Colonic mucosa (tissue), 4 donors: ENCODE results near the gene ESYT1. TPM values are rescaled to one million over a fixed set of nuclear protein-coding genes. Genes with fewer than 3 reads are reported as not detected.

Source experiments
- DNase-seq: peaks from one replicate; pipeline ENCODE4 v3.0.0-alpha.2; 2020
- H3K27ac ChIP-seq: fragments of 200-600 bp; one replicate; pipeline ENCODE4 v1.8.0; 2021
- H3K27me3 ChIP-seq: fragments of 200-600 bp; one replicate; pipeline ENCODE4 v1.8.0; 2021
- H3K36me3 ChIP-seq: fragments of 200-600 bp; one replicate; pipeline ENCODE4 v1.8.0; 2021
- H3K4me1 ChIP-seq: fragments of 200-600 bp; one replicate; pipeline ENCODE4 v1.8.0; 2021; ENCODE audit warnings: mild to moderate bottlenecking
- H3K4me3 ChIP-seq: fragments of 200-600 bp; one replicate; pipeline ENCODE4 v1.8.0; 2021
- H3K9ac ChIP-seq, 2 donors: one replicate each; pipeline ENCODE4 v1.7.0; 2013; ENCODE audit warnings: control low read depth in 2 of 2, low read depth in 2 of 2, low read length in 2 of 2
- H3K9me3 ChIP-seq: fragments of 200-600 bp; one replicate; pipeline ENCODE4 v1.8.0; 2021
- CTCF ChIP-seq: fragments of 200-600 bp; IDR thresholded peaks from one replicate; pipeline ENCODE4 v1.8.0; 2022; ENCODE audit warnings: antibody characterized with exemption, mild to moderate bottlenecking
- intact Hi-C: fragments of 100-400 bp; cut with DNase I; formaldehyde crosslinking; loops from one replicate; pipeline ENCODE4 v1.14.1; 2022
- total RNA-seq, 2 donors: library from RNA; stranded (reverse); fragmentation: NEBNext Ultra II Directional in 1 of 2; extraction: Animal tissue kit (Norgen Biotek cat#: 25700) in 1 of 2; gene quantifications; one replicate each; pipeline ENCODE4 v1.2.1, GENCODE V29; 2021
- donor health status: healthy.
- donor health status: DM: no; HTN: no; CAD: no.
- donor health status: DM: no; HTN: no; CAD: no.

ESYT1 gene
- total RNA-seq, 2 donors from 2014 or later, result 63.9 to 72.8 TPM

DNA sequence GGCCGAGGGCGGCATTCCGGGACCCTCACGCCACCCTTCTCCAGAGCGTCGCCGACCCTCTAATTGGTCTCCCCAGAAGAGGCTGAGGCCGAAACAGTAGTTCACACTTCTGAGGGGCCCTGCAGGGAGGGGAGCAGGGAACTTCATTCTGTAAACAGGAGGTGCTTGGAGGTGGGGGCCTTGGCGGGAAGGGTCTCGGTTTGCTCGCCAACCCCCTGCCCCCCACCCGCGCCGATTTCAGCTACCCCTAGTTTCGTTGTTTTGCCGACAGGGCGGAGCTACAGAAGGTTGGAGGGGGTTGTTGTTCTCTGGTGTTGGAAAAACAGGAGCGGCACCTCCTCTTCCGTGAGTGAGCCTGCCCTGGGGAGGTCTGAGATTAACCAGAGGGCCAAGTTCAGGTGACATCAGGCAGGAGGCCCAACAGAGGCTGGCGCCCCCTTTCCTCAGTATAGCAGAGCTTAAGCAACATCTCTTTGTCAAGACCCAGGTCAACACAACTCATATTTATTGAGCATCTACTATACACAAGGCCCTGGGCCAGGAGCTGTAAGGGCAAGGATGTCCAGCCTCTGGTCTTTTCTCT is 47.4 kb upstream of the ESYT1 start:
- no peak for TF ChIP-seq CTCF
- no peaks in the 10 kb centered on the region for H3K36me3 ChIP-seq
- intact Hi-C loops, result no loop called here
- H3K27ac ChIP-seq, result peak overlapping the region; percentile 96
- H3K27me3 ChIP-seq, result no peaks in the 10 kb centered on the region
- peak overlapping the region; percentile 61 for H3K4me3 ChIP-seq
- H3K9me3 ChIP-seq, result no peaks in the 10 kb centered on the region
- H3K9ac ChIP-seq, result peak overlapping the region; percentile 95 to 99
- peaks cover 7% of the 10 kb centered on the region for H3K4me1 ChIP-seq
- DNase-seq, result peak; percentile 87

DNA sequence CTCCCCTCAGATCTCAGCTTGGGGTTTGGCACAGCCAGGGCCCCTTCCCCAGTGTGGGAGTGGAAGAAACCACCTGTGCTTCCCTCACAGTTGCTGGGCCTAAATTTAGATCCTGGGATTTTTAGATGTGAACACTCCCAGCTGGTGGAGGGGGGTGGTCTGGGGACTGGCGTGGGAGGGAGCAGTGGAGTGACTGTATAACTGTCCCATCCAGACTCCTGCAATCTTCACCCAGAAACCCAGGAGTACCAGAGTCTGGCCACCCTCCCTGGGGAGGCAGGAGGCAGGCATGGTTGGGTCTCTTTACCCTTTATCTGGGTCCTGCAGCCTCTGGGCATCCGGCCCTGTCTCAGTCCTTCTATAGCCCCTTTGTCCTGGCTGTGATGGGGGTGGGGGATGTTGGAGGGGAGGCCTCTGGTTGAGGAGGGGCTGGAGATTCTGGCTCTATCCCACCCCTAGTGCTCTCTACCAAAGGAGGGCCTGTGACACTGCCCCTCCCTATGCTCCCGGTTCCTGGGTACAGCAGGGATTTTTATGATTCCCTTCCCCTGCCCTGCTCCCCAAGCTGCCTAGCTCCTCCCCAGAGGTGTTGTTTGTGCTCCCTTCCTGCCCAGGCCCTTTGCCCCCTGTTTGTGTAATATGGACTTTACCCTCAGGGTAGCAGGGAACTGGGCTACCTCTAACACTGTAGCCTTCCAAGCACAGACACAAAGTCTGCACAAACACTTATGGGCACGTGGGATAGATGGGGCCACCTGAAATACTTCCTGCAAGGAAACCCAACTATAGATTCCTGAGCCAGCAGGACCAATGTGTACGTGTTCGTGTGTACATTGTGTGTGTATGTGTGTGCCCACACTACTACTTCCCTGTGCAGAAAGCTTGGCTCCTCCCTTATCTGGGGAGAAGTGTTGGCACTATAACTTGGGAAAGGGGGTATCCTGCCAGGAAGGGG is 46.4 kb upstream of the ESYT1 start:
- Histone ChIP-seq H3K27ac (peak overlapping the region; percentile 96), H3K9ac (peak overlapping the region; percentile 95 to 99), H3K4me1 (peaks cover 7% of the 10 kb centered on the region), H3K36me3 (no peaks in the 10 kb centered on the region), H3K27me3 (no peaks in the 10 kb centered on the region), H3K9me3 (no peaks in the 10 kb centered on the region), H3K4me3 (peak overlapping the region; percentile 61)
- peak; percentile 90 for DNase-seq
- intact Hi-C loops, result no loop called here
- no peak for TF ChIP-seq CTCF

DNA sequence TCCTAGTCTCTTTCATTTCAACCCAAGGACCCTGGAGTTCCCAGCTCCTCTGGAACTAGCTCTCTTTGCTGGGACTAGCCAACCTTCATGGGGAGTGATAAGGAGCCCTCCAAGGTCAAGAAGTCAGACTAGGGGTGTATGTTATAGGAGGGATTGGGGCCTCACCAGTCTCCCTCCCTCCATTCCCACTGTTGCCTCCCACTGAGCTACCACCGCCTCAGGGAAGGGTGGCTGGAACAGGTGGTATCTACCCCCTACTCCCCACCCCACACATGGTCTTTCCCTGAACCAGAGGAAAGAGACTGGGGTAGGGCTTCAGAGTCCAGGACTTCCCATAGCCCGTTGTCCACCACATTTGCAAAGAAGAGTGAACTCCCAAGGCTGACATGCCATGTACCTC is 45.7 kb upstream of the ESYT1 start:
- DNase-seq, result no peak
- no peaks in the 10 kb centered on the region for H3K27me3 ChIP-seq
- no peaks in the 10 kb centered on the region for H3K36me3 ChIP-seq
- no peaks in the 10 kb centered on the region for H3K9me3 ChIP-seq
- H3K4me1 ChIP-seq, result peaks cover 7% of the 10 kb centered on the region
- H3K9ac ChIP-seq, result peak overlapping the region; percentile 47 to 99
- intact Hi-C loops, result no loop called here
- H3K27ac ChIP-seq, result peak overlapping the region; percentile 96
- no peak for TF ChIP-seq CTCF
- peak overlapping the region; percentile 61 for H3K4me3 ChIP-seq

- no peaks in the 10 kb centered on the region for H3K36me3 ChIP-seq
- no peak for DNase-seq
- H3K4me3 ChIP-seq, result no peak overlapping the region
- H3K9ac ChIP-seq, result peak overlapping the region; percentile 47 to 99
- no peaks in the 10 kb centered on the region for H3K9me3 ChIP-seq
- peak overlapping the region; percentile 96 for H3K27ac ChIP-seq
- intact Hi-C loops, result no loop called here
- H3K27me3 ChIP-seq, result no peaks in the 10 kb centered on the region
- peaks cover 7% of the 10 kb centered on the region for H3K4me1 ChIP-seq
- TF ChIP-seq CTCF, result no peak
These were observed 45.1 kb upstream of the ESYT1 start for GRCh38 chr12:56082967-56083366.

- Histone ChIP-seq H3K36me3 (no peaks in the 10 kb centered on the region), H3K27me3 (no peaks in the 10 kb centered on the region), H3K27ac (peak overlapping the region; percentile 9), H3K4me1 (peaks cover 7% of the 10 kb centered on the region), H3K9ac (peak overlapping the region in 1 of 2 donors; percentile 52), H3K4me3 (no peak overlapping the region), H3K9me3 (no peaks in the 10 kb centered on the region)
- intact Hi-C loops, result no loop called here
- TF ChIP-seq CTCF, result peak; percentile 13
- peak; percentile 44 for DNase-seq
These were observed 43.0 kb upstream of the ESYT1 start for GRCh38 chr12:56084958-56085543.
